GM23248 (cell line): ENCODE results near the gene CCDC136. TPM values are rescaled to one million over a fixed set of nuclear protein-coding genes. Genes with fewer than 3 reads are reported as not detected.

Source experiments
- DNase-seq: peaks from one replicate; pipeline ENCODE4 v3.0.0-alpha.2; 2015
- H2AFZ ChIP-seq: fragments of 200-600 bp; sonication (generic); 2 replicates; pipeline ENCODE4 v1.6.1; 2016; ENCODE audit warnings: antibody characterized with exemption
- H3F3A ChIP-seq: fragments of 200-600 bp; sonication (generic); 2 replicates; pipeline ENCODE4 v1.6.1; 2016; ENCODE audit warnings: mild to moderate bottlenecking, antibody characterized with exemption, mixed run types; ENCODE audit not compliant: insufficient read depth
- H3K27ac ChIP-seq: fragments of 200-600 bp; sonication (generic); 2 replicates; pipeline ENCODE4 v1.5.1; 2016; ENCODE audit warnings: mild to moderate bottlenecking
- H3K27me3 ChIP-seq: fragments of 200-600 bp; sonication (generic); replicated peaks from 2 replicates; pipeline ENCODE4 v1.6.1; 2016; ENCODE audit warnings: mild to moderate bottlenecking; ENCODE audit not compliant: insufficient read depth
- H3K36me3 ChIP-seq: fragments of 200-600 bp; sonication (generic); 2 replicates; pipeline ENCODE4 v1.6.1; 2016; ENCODE audit warnings: low read depth, mild to moderate bottlenecking
- H3K4me1 ChIP-seq: fragments of 200-600 bp; sonication (generic); 2 replicates; pipeline ENCODE4 v1.6.1; 2016; ENCODE audit warnings: mild to moderate bottlenecking; ENCODE audit not compliant: insufficient read depth
- H3K4me2 ChIP-seq: fragments of 200-600 bp; sonication (generic); one replicate; pipeline ENCODE4 v1.6.1; 2016; ENCODE audit warnings: mild to moderate bottlenecking; ENCODE audit not compliant: unreplicated experiment
- H3K4me3 ChIP-seq: fragments of 200-600 bp; sonication (generic); 2 replicates; pipeline ENCODE4 v1.5.1; 2016; ENCODE audit warnings: mild to moderate bottlenecking
- H3K79me2 ChIP-seq: fragments of 200-600 bp; sonication (generic); 2 replicates; pipeline ENCODE4 v1.6.1; 2016; ENCODE audit warnings: mild to moderate bottlenecking; ENCODE audit not compliant: insufficient read depth
- H3K9ac ChIP-seq: fragments of 200-600 bp; sonication (generic); 2 replicates; pipeline ENCODE4 v1.6.1; 2016; ENCODE audit warnings: mild to moderate bottlenecking
- H3K9me2 ChIP-seq: fragments of 200-600 bp; sonication (generic); 2 replicates; pipeline ENCODE4 v1.6.1; 2016; ENCODE audit warnings: mixed run types, mild to moderate bottlenecking, moderate library complexity; ENCODE audit not compliant: insufficient read depth
- H3K9me3 ChIP-seq: fragments of 200-600 bp; sonication (generic); one replicate; pipeline ENCODE4 v1.6.1; 2017; ENCODE audit warnings: low read depth
- H4K20me1 ChIP-seq: fragments of 200-600 bp; sonication (generic); 2 replicates; pipeline ENCODE4 v1.6.0; 2016; ENCODE audit not compliant: insufficient read depth
- EZH2 ChIP-seq: fragments of 200-600 bp; sonication (generic); IDR thresholded peaks from 2 replicates; pipeline ENCODE4 v1.6.1; 2018; ENCODE audit warnings: antibody characterized with exemption, mild to moderate bottlenecking; ENCODE audit not compliant: insufficient read depth, poor library complexity, severe bottlenecking
- EZH2phosphoT487 ChIP-seq: fragments of 200-600 bp; sonication (generic); IDR thresholded peaks from 2 replicates; pipeline ENCODE4 v1.6.1; 2018; ENCODE audit warnings: antibody characterized with exemption, moderate library complexity, mild to moderate bottlenecking, low read depth; ENCODE audit not compliant: insufficient read depth
- WGBS, 2 experiments: methylation state at CpG; one replicate each; pipeline ENCODE4 v1.1.6; 2015 to 2017; ENCODE audit warnings: low lambda C conversion rate in 2 of 2, low coverage in 1 of 2; ENCODE audit errors: missing lambda C conversion rate in 2 of 2; 5-methylcytosine and 5-hydroxymethylcytosine counted together
- in situ Hi-C: fragments of 300-500 bp; cut with MboI; formaldehyde crosslinking; loops from 2 replicates; pipeline ENCODE4 v1.15.0; 2020
- polyA plus RNA-seq: library from polyadenylated mRNA; unstranded; fragments of >200 nt; fragmentation: Nextera tagmentation; extraction: Ambion mirVana; gene quantifications from 2 replicates; pipeline ENCODE4 v1.2.1, GENCODE V29; 2016
- total RNA-seq: library from RNA; depleted of rRNA; stranded (reverse); fragments of >200 nt; shearing (Covaris generic); gene quantifications from 2 replicates; pipeline ENCODE4 v1.2.3, GENCODE V29; 2014

Gene CCDC136
- total and polyA plus RNA-seq, 2 experiments from 2014 or later: 3.1 to 3.9 TPM

DNA sequence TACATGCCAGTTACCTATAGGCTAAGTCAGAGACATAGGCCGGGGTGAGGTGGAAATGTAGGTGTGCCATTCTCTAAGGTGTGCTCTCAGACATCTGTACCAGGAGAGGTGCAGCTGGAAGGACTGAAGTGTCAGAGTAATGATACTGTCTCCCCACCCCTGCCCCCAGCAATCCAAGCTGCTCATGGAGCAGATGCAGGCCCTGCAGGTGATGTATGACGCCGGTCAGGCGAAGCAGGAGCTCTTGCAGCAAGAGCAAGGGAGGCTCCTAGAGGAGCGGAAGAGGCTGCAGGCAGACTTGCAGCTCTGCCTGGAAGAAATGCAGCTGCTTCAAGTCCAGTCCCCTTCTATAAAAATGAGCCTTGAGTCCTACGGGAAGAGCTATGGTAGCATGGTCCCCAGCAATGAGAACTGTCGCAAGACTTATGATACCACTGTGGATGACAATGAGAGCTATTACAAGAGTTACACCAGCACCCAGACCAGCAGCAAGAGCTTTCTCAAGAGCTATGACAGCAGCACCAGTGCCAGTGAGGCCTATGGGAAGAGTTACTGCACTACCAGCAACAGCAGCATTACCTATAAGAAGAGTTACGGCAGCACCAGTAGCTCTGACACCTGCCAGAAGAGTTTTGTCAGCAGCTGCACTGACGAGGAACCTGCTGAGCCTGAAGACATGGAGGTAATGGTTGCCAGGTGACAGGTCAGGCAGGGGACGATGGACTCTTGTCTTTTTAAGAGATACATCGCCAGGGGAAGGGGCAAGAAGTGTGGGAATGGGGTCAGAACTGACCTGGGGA, 20.1 kb downstream of the CCDC136 start:
- 0 out of 2 replicates have a peak, but pooled peaks cover 4% of the 10 kb centered on the region for H3K27me3 ChIP-seq
- no peak overlapping the region for H2AFZ ChIP-seq
- H3K4me3 ChIP-seq: no peak overlapping the region
- peaks cover 11% of the 10 kb centered on the region for H3K4me1 ChIP-seq
- H3K9ac ChIP-seq: no peak overlapping the region
- H3K9me3 ChIP-seq: no peaks in the 10 kb centered on the region
- in situ Hi-C loops: no loop called here
- H3K9me2 ChIP-seq: no peaks in the 10 kb centered on the region
- H4K20me1 ChIP-seq: no peaks in the 10 kb centered on the region
- DNase-seq: no peak
- H3K79me2 ChIP-seq: no peaks in the 10 kb centered on the region
- no peaks in the 10 kb centered on the region for H3F3A ChIP-seq
- 96 to 98% methylated on average over 11 of the region's 11 CpGs for WGBS, 2 experiments
- no peak overlapping the region for H3K27ac ChIP-seq
- TF ChIP-seq EZH2phosphoT487: no peak
- no peak for TF ChIP-seq EZH2
- H3K4me2 ChIP-seq: no peak overlapping the region
- no peaks in the 10 kb centered on the region for H3K36me3 ChIP-seq

DNA sequence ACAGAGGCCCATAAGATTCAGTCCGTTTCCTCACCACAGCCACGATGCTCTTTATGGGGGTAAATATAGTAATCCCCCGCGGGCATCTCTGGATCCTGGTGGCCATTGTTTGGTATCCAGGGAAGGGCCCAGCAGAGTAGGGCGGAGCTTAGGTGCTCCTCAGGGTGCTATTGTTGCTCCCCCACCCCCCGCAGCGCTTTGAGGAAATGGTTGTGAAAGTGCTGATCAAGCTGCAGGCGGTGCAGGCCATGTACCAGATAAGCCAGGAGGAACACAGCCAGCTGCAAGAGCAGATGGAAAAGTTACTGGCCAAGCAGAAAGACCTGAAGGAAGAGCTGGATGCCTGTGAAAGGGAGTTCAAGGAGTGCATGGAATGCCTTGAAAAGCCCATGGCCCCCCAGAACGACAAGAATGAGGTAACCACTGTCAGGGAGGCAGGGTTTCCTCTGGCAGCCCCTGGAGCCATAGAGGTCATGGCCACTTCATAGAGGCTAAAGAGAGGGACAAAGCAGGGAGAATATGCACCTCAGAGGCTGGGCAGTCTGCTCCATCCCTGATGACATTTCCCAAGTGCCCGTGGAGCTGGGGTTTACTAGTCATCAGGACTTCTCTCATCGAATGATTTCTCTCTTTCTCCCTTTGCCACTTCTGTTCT, 20.9 kb downstream of the CCDC136 start:
- no peak overlapping the region for H3K9ac ChIP-seq
- H3K4me3 ChIP-seq: no peak overlapping the region
- DNase-seq: no peak
- H3K9me2 ChIP-seq: no peaks in the 10 kb centered on the region
- 79 to 93% methylated on average over 11 of the region's 11 CpGs for WGBS, 2 experiments
- no peaks in the 10 kb centered on the region for H3K79me2 ChIP-seq
- H3F3A ChIP-seq: no peaks in the 10 kb centered on the region
- H4K20me1 ChIP-seq: no peaks in the 10 kb centered on the region
- H3K9me3 ChIP-seq: no peaks in the 10 kb centered on the region
- no peak for TF ChIP-seq EZH2phosphoT487
- TF ChIP-seq EZH2: no peak
- H3K4me2 ChIP-seq: no peak overlapping the region
- H2AFZ ChIP-seq: no peak overlapping the region
- no peak overlapping the region for H3K27ac ChIP-seq
- 0 out of 2 replicates have a peak, but pooled peaks cover 4% of the 10 kb centered on the region for H3K27me3 ChIP-seq
- H3K36me3 ChIP-seq: no peaks in the 10 kb centered on the region
- H3K4me1 ChIP-seq: peaks cover 11% of the 10 kb centered on the region
- in situ Hi-C loops: no loop called here

DNA sequence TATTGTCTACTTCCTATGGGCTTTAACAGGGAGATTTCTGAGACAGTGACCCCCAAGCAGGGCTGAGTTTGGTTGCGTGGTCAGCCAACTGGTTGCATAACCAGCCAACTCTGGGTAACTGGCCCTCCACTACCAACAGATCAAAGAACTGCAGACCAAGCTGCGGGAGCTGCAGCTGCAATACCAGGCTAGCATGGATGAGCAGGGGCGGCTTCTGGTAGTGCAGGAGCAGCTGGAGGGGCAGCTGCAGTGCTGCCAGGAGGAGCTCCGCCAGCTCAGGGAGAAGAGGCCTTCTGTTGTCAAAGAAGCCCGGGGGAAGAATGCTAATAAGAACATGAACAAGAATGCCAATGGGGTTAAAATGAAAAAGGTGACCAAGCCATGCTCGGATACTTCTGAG, 22.7 kb downstream of the CCDC136 start:
- in situ Hi-C loops: no loop called here
- WGBS, 2 experiments: 91 to 92% methylated on average over 6 of the region's 6 CpGs
- Histone ChIP-seq H4K20me1 (no peaks in the 10 kb centered on the region), H3K9me3 (no peaks in the 10 kb centered on the region), H3K36me3 (no peaks in the 10 kb centered on the region), H3K27me3 (peaks cover 4% of the 10 kb centered on the region; the same call in 1 of the 2 replicates), H3K79me2 (no peaks in the 10 kb centered on the region), H3K9me2 (no peaks in the 10 kb centered on the region), H3K4me1 (peaks cover 11% of the 10 kb centered on the region), H3K27ac (no peak overlapping the region), H3K9ac (no peak overlapping the region), H3K4me3 (no peak overlapping the region), H3F3A (no peaks in the 10 kb centered on the region), H3K4me2 (no peak overlapping the region), H2AFZ (no peak overlapping the region)
- DNase-seq: no peak
- TF ChIP-seq EZH2 (no peak), EZH2phosphoT487 (no peak)

DNA sequence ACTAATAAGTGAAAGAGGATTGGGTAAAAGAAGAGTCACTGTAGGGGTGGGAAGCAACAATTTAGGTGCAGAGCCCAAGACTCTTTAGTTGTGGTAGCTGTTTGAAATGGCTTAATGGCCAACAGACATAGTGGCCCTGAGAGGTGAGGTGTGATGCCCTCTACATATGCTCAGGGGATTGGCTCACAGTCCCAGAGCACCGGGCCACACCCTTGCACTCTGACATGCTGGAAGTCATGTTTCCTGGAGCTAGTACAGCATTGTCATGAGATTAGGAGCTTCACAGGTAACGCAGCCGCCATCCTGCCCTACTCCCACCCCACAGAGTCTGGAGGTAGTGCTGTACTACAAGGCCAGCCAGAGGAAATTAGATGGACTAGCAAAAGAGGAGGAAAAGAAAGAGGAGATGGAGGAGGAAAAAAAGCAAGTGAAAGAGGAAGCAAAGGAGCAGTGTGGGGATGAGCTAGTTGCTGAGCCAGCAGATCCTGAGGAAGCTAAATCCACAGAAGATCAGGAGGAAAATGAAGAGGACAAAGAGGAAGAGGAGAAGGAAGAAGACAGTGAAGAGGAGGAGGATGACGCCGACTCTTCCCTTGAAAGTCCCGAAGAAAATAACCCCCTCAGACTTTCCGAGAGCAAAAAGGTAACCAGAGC, 23.6 kb downstream of the CCDC136 start:
- Histone ChIP-seq H3K4me2 (no peak overlapping the region), H2AFZ (no peak overlapping the region), H3K27me3 (peaks cover 4% of the 10 kb centered on the region; the same call in 1 of the 2 replicates), H3K4me1 (peaks cover 6% of the 10 kb centered on the region), H3K79me2 (no peaks in the 10 kb centered on the region), H3F3A (no peaks in the 10 kb centered on the region), H3K36me3 (no peaks in the 10 kb centered on the region), H3K9me2 (no peaks in the 10 kb centered on the region), H3K27ac (no peak overlapping the region), H4K20me1 (no peaks in the 10 kb centered on the region), H3K9me3 (no peaks in the 10 kb centered on the region), H3K9ac (no peak overlapping the region), H3K4me3 (no peak overlapping the region)
- TF ChIP-seq EZH2phosphoT487: no peak
- no peak for TF ChIP-seq EZH2
- WGBS, 2 experiments: 99% methylated on average over 7 of the region's 7 CpGs
- no peak for DNase-seq
- in situ Hi-C loops: no loop called here
